HG03103 (cell line): Measurements from ENCODE around the gene BBS9.

Source experiments
- ATAC-seq: cut with Tn5 transposase; IDR thresholded peaks from one replicate; pipeline ENCODE4 v1.9.1; 2021; ENCODE audit warnings: low read depth; ENCODE audit not compliant: unreplicated experiment

Gene BBS9

DNA sequence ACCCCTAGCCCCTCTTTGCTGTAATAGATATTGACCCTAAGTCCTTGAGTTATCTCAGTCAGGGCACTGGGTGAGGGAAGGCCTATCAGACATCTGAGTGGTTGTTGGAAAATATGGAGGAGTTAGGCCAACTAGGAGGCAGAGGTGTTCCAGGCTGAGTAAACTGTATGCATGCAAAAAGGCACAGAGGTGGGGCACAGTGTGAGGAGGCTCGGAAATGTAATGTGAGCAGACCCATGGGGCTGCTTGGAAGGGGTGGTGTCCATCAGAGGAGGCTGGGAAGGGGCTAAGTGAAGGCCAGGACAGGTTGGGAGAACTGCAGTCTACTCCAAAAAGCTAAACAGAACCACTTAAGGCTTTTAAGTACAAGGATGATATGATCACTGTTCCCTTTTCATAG lies 452.7 kb downstream of the BBS9 start:
- no peak for ATAC-seq

- ATAC-seq = no peak
Measured at GRCh38 chr7:33582533-33582932, 453.2 kb downstream of the BBS9 start.

- no peak for ATAC-seq
Measured at GRCh38 chr7:33589911-33590310, 460.5 kb downstream of the BBS9 start.

GRCh38 chr7:33590916-33591315 lies 461.6 kb downstream of the BBS9 start:
- ATAC-seq = no peak

GRCh38 chr7:33591490-33591889 lies 462.1 kb downstream of the BBS9 start:
- ATAC-seq = no peak

GRCh38 chr7:33592718-33593117 lies 463.4 kb downstream of the BBS9 start:
- no peak for ATAC-seq

DNA sequence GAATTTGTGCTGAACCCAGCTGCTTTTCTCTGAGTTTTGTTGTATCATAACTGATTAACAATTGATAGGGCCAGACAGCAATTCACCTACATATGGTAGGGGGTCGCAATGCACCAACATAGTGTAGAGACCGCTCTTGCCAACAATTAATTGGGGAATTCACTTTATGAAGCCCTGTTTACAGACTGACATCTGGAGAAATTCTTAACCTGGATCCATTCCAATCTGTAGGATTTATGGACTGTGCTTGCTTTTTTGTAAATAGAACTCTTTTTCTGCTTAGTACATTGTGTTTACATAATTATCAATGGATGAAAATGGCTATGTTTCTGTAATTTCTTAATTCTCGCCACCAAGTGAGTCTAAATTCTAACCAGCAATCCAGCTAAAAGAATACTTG lies 464.2 kb downstream of the BBS9 start:
- no peak for ATAC-seq

GRCh38 chr7:33596686-33597085 lies 467.3 kb downstream of the BBS9 start:
- ATAC-seq = no peak

DNA sequence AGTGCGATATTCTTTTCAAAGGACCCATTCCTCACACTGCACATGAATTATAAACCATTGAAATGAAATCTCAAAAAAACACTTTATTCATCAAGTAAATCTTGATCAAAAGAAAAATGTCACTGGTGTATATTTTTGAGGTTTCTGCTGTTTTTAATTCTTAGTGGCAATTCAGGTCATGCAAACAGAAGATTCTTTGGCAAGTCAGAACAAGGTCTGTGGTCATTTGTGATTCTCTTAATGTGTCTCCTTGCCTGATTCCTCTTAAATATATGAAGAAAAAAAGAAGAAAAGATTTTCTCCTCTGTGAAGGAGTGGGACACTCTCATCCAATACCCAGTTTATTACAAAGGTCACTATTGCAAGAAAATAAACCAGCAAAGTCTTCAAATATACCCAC lies 467.8 kb downstream of the BBS9 start:
- ATAC-seq = no peak

DNA sequence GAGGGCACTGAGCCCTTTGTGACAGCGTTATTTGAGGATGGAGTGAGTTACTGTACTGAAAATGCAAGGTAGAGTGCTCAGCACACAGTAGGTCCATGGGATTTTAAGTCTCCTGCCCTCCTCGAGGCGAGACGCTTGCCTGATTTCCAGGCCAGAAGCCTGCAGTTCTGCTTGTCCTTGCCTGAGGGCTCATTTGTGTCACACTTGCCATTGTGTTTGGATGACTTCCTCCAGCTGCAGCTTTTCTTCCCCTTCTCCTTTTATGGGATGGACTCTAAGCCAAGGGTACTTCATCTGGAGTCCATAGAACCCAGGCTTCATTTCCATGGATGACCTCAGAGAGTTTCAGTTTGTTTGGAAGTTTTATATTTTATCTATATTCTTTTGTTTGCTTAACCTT lies 471.7 kb downstream of the BBS9 start:
- no peak for ATAC-seq

- no peak for ATAC-seq
Measured at GRCh38 chr7:33601884-33602283, 472.5 kb downstream of the BBS9 start.

- ATAC-seq = no peak
Measured at GRCh38 chr7:33604056-33604455, 474.7 kb downstream of the BBS9 start.

DNA sequence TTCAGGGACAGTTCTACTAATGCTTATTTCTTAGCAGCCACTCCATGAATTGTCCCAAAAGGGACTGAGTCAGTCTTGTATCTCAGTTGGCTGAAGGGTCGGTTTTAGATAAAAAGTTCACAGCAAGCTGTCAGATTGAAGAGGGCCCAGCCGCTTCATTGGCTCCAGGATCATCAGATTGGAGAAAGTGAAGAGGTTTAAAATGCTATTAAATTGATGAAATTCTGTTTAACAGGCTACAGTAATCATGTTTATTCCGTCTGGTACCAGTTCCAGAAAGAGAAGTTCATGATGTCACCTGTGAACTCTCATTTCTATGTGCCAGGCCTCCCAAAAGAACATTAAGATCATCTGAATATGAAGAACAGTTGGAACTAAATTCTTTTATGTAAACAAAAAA lies 481.6 kb downstream of the BBS9 start:
- ATAC-seq = no peak

DNA sequence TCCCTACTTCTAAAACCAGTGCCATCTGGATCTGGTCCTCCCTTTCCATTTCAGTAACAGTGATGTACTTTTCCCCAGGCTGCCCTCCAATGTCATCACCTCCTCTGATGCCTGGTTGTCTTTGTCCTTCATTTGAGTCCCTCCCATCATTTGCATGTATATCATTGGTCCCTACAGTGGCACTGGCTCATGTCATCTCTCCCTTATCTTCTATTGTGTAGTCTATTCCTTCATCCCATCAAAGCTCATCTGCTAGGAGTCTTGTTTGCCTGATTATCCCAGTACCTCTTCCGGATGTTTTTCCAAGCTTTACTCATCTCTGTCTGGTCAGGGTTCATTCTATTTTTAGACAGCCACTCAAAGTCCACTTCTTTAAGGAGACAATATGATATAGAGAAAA lies 483.1 kb downstream of the BBS9 start:
- no peak for ATAC-seq

DNA sequence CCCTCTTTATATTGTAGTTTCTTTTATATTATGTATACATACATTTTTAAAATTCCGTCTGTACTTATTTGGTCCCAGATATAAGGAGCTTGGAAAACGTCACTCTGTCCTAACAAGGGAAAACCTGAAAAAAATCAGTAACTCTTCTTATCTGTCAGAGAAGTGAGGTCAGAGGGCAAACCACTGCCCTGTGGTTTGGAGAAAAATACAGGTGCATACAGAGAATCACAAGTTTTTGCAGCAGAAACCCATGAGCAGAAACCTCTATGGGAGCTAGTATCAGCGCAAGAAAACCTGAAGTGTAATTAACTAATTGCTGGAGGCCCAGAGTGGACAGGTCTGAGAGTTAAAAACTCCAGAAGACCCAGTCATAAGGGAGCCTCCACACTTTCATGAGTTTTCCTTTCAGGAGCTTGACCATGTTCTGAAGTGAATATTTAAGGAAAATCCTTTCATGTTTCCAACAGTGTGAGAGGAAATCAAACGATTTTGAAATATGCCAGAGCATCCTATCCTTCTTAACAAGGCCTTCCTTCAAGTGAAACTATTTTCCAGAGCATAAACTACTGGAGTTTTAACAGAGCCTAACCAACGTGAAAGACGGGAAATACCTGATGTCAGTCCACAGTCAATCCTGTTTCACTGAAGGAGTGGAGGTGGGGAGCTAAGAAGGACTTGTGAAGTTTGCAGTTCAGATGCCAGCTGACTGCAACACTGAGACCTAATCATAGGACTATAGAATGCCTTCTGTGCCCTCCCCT lies 485.2 kb downstream of the BBS9 start:
- ATAC-seq = no peak

DNA sequence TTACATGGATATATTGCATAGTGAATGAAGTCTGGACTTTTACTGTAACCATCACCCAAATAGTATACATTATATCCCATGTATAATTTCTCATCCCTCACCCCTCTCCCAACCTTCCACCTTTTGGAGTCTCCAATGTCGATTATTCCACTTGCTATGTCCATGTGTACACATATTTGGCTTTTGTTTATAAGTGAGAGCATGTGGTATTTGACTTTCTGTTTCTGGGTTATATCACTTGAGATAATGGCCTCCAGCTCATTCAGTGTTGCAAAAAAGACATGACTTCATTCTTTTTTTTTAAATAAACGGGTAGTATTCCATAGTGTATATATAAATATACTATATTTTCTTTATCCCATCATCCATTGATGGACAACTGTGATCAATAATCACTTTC lies 487.4 kb downstream of the BBS9 start:
- no peak for ATAC-seq

DNA sequence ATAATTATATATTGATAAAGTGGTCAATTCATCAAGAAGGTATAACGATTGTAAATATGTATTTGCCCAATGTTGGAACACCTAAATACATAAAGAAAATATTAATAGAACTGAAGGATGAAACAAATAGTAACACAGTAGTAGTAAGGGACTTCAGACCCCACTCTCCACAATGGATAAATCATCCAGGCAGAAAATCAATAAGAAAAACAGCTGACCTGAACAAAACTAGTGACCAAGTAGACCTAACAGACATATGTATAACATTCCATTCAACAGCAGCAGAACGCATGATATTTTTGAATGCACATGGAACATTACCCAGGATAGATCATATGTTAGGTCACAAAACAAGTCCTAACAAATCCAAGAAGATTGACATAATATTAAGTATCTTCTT lies 489.9 kb downstream of the BBS9 start:
- no peak for ATAC-seq

GRCh38 chr7:33623267-33623666 lies 493.9 kb downstream of the BBS9 start:
- no peak for ATAC-seq

DNA sequence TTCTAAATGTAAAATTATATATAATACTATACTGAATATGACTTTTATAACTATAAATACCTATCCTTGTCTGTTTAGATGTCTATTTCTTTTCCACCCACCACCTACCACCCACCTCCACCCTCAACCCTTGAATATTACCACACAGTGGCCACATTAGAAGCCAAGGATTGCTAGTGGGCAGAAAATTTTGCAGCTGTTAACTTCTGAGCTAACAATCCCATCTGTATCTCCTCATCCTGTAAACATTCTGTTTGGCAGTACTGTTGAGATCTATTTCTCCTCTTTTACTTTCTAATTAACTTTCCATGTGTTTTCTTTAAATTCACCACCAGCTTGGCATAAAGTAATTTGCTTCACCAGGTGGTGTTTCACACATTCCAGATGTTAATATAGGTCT lies 494.9 kb downstream of the BBS9 start:
- ATAC-seq = no peak

- no peak for ATAC-seq
Measured at GRCh38 chr7:33626869-33627268, 497.5 kb downstream of the BBS9 start.

DNA sequence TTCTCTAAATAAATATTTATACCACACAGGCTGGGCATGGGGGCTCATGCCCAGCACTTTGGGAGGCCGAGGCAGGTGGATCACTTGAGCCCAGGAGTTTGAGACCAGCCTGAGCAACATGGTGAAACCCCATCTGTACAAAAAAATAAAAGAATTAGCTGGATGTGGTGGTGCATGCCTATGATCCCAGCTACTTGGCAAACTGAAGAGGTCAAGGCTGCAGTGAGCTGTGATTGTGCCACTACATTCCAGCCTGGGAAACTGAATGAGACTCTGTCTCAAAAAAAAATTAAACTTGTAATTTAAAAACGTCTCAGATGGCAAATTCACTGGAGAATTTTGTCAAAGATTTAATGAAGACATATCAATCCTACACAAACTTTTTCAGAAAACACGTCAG lies 498.4 kb downstream of the BBS9 start:
- no peak for ATAC-seq

- no peak for ATAC-seq
Measured at GRCh38 chr7:33628894-33629293, 499.5 kb downstream of the BBS9 start.

GRCh38 chr7:33630359-33630758 lies 501.0 kb downstream of the BBS9 start:
- no peak for ATAC-seq
